Fibroblast of pulmonary artery (primary cell): ENCODE measurements around the gene CYP19A1.
"Not testable (repeated sequence)": the region's sequence is repeated elsewhere in the genome, so short reads cannot be mapped to it uniquely, and the experiment has no call there.

Experiments used
- DNase-seq: peaks from one replicate; pipeline ENCODE4 v3.0.0-alpha.2; 2010; ENCODE audit warnings: low read depth
- H3K4me3 ChIP-seq: replicated peaks from 2 replicates; pipeline ENCODE4 v1.5.1; 2011; ENCODE audit warnings: low read depth, mild to moderate bottlenecking, control low read depth, low read length, moderate library complexity
- CTCF ChIP-seq: IDR thresholded peaks from 2 replicates; pipeline ENCODE4 v1.5.1; 2011; ENCODE audit warnings: mild to moderate bottlenecking, control low read depth, low read length, inconsistent platforms; ENCODE audit errors: missing control alignments

Gene CYP19A1

DNA sequence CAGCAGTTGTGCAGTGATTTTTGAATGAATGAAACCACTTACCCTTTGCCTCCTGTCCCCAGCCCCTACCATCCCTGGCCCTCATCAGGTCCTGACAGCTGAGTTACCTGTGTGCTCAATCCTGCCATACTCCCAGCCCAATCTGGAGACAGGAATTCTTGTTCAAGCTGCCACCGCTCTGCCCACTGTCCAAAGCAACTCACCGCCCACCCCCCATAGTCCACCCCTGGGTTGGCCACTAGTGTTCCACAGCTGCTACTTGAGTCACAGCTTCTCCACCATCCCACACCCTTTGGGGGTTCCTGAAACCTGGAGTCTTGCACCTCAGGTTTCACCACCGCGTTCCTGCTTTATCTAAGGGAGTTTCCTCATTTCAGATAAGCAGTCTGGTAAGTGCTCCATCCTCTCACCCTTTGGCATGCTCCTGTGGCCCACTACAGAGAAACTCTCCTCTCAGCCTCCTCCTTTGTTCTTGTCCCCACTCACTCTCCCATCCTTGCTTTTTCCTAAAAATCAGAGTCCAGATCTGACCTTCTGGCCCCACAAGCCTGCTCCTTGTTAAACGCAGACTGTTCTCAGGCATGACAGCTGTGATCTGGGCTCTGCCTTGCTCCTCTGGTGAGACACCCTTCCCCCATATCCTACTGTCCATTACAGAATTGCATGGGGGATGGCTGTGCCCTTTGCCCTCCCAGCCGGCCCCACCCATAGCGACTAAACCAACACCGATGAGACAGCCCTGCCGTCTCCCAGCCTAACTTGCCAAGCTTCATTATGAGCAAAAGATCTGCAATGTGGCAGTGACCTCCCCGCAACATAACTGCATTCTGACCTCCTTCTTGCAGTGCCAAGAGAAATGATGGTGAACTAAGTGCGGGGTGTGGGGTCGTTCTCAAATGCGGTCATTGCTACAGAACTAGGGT, 50.0 kb downstream of the CYP19A1 start:
- peak; percentile 25 for DNase-seq

DNA sequence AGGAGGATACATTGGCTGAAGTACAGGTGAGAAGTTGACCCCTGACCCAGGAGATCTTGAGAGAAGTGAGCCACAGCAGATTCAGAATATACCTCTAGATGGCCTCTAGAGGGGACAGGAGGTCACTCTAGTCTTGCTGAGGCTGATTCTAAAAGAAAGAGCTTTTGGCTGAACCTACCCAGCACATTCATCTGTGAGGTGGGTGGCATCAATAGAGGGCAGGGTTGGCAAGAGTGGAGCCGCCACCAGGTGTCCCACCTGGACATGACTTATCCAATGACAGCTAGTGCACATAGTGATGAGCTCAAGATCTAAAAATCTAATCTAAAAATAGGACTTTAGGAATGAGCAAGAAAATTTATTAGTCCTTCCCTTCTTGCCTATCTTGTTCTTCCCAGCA, 51.6 kb downstream of the CYP19A1 start:
- no peak for TF ChIP-seq CTCF
- no peak overlapping the region for H3K4me3 ChIP-seq
- no peak for DNase-seq

More for the DNA sequence above, 50.0 kb downstream of the CYP19A1 start:
- no peak for TF ChIP-seq CTCF
- H3K4me3 ChIP-seq: no peak overlapping the region

DNA sequence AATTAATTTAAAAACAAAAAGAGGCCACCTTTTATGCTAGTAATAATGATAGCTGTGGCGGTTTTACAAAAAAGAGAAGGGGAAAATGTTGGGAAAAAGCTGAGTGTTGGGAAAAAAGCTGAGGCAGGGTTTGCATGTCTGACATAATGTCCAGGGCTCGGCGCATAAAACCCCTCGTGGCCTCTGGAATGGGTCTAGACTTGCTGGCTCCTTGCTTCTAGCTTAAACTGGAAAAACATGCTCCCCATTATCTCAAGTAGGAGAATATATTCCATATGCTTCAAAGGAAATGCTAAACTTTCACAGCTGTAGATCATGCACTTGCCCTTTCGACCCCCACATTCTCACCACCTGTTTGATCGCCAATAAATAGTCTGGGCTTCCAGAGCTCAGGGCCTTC, 53.0 kb downstream of the CYP19A1 start:
- no peak overlapping the region for H3K4me3 ChIP-seq
- TF ChIP-seq CTCF: no peak
- no peak for DNase-seq

DNA sequence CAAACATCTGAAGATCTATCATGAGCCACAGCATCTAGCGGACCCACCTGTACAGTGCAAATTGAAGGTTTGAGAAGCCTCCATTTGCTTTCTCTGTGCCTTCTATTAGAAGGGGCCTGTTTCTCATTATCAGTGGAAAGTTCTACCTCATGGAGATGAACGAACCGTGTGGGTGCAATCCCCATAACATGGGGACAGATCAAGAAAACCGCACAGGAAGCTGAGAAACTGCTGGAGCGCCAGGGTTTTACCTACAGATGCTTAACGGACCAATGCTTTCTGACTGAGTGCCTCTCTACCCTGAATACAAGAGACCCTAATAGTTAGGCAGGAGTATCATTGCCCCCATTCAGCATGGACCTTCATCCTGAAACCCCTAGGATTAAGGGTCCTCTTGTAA, 53.5 kb downstream of the CYP19A1 start:
- no peak for DNase-seq
- H3K4me3 ChIP-seq: no peak overlapping the region
- TF ChIP-seq CTCF: no peak

- DNase-seq: no peak
- H3K4me3 ChIP-seq: no peak overlapping the region
- no peak for TF ChIP-seq CTCF
Observed at GRCh38 chr15:51283026-51283425, 55.4 kb downstream of the CYP19A1 start.

- peak; percentile 30 for DNase-seq
- not testable (repeated sequence) for H3K4me3 ChIP-seq
Observed at GRCh38 chr15:51282241-51282640, 56.2 kb downstream of the CYP19A1 start.

DNA sequence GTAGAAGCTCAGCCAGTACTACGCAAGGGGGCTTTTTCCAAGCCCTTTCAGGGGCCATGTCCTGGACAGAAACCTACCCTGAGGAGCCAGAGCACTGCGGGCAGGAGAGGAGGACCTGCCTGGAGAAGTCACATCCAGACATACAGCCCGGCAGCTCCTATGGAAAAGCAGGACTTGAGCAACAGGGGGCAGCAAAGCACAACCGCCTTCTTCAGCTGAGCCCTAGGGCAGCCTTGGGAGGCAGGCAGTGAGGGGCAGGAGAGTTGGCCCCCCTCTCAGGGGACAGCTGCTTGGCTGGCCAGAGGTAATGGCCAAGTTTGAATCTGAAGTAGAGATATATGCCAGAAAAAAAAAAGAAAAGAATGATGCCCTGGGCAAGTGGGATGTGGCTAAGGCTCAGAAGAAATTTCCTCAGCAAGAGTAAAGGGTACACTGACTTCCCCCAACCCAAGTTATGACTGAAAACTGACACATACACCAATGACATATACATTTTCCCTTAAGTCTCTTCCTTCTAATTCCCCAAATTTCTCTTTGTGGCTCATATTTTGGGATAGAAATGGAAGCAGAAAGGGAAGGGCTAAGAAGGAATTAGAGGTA, 56.9 kb downstream of the CYP19A1 start:
- peak; percentile 88 for TF ChIP-seq CTCF
- H3K4me3 ChIP-seq: no peak overlapping the region
- DNase-seq: peak; percentile 78
